ENCODE measurements around the gene UGT2B11. TPM values are rescaled to one million over a fixed set of nuclear protein-coding genes. Genes with fewer than 3 reads are reported as not detected.
"Not testable (repeated sequence)": the region's sequence is repeated elsewhere in the genome, so short reads cannot be mapped to it uniquely, and the experiment has no call there.

UGT2B11 gene
- total RNA-seq = not detected

- Histone ChIP-seq H3K4me3 (no peak within 1 kb of the TSS), H3K36me3 (no peaks in the 10 kb centered on the region), H3K27me3 (no peaks in the 10 kb centered on the region), H3K9me3 (no peaks in the 10 kb centered on the region), H3K27ac (no peak within 1 kb of the TSS), H3K4me1 (no peaks in the 10 kb centered on the region)
- in situ Hi-C loops (cut with MboI; ENCODE audit: low sequenced_read_pairs in 4 of 4) (no loop called here), intact Hi-C loops (cut with DNase I; ENCODE audit: low total_unique reads) (no loop called here)
- no peak for DNase-seq
- no peak for ATAC-seq
- TF ChIP-seq CTCF (IDR thresholded peaks at IDR 0.05 in 4 of 5, conservative IDR thresholded peaks at IDR 0.05 in 1 of 5) (no peak), POLR2A (IDR thresholded peaks at IDR 0.05) (no peak)
Observed at GRCh38 chr4:69214716-69215115, at the start of gene UGT2B11. UGT2B11 (minus strand) TSS chr4:69214748; CDS start chr4:69214722, 26 bp downstream.

- in situ Hi-C loops (cut with MboI; ENCODE audit: low sequenced_read_pairs in 4 of 4); DNase-seq; H3K9me3 ChIP-seq; ATAC-seq; H3K36me3 ChIP-seq; intact Hi-C loops (cut with DNase I; ENCODE audit: low total_unique reads); H3K4me3 ChIP-seq; H3K27me3 ChIP-seq; H3K27ac ChIP-seq; H3K4me1 ChIP-seq: not testable (repeated sequence)
Observed at GRCh38 chr4:69253147-69253772, 38.7 kb upstream of the UGT2B11 start.

GRCh38 chr4:69250884-69251283, 36.3 kb upstream of the UGT2B11 start:
- H3K4me1 ChIP-seq; ATAC-seq; H3K36me3 ChIP-seq; H3K4me3 ChIP-seq; H3K27me3 ChIP-seq; in situ Hi-C loops (cut with MboI; ENCODE audit: low sequenced_read_pairs in 4 of 4); H3K27ac ChIP-seq; DNase-seq; intact Hi-C loops (cut with DNase I; ENCODE audit: low total_unique reads); H3K9me3 ChIP-seq: not testable (repeated sequence)

- intact Hi-C loops (cut with DNase I; ENCODE audit: low total_unique reads); in situ Hi-C loops (cut with MboI; ENCODE audit: low sequenced_read_pairs in 4 of 4); DNase-seq; ATAC-seq; H3K4me1 ChIP-seq; H3K9me3 ChIP-seq; H3K27me3 ChIP-seq; H3K27ac ChIP-seq; H3K36me3 ChIP-seq; H3K4me3 ChIP-seq: not testable (repeated sequence)
Observed at GRCh38 chr4:69242562-69243240, 28.2 kb upstream of the UGT2B11 start.

- intact Hi-C loops (cut with DNase I; ENCODE audit: low total_unique reads); in situ Hi-C loops (cut with MboI; ENCODE audit: low sequenced_read_pairs in 4 of 4): not testable (repeated sequence)
Observed at GRCh38 chr4:69241746-69242145, 27.2 kb upstream of the UGT2B11 start.

GRCh38 chr4:69240787-69241186, 26.2 kb upstream of the UGT2B11 start:
- H3K27me3 ChIP-seq; H3K27ac ChIP-seq; in situ Hi-C loops (cut with MboI; ENCODE audit: low sequenced_read_pairs in 4 of 4); ATAC-seq; H3K9me3 ChIP-seq; H3K4me3 ChIP-seq; intact Hi-C loops (cut with DNase I; ENCODE audit: low total_unique reads); DNase-seq; H3K4me1 ChIP-seq; H3K36me3 ChIP-seq: not testable (repeated sequence)

More at GRCh38 chr4:69241746-69242145, 27.2 kb upstream of the UGT2B11 start:
- not testable (repeated sequence) for H3K4me1 ChIP-seq, H3K36me3 ChIP-seq, ATAC-seq, DNase-seq, H3K4me3 ChIP-seq, H3K27me3 ChIP-seq, H3K9me3 ChIP-seq, H3K27ac ChIP-seq

- H3K27ac ChIP-seq = no peak overlapping the region
- DNase-seq (no peak), ATAC-seq (no peak)
- H3K9me3 ChIP-seq = no peaks in the 10 kb centered on the region
- intact Hi-C loops (cut with DNase I; ENCODE audit: low total_unique reads) (no loop called here), in situ Hi-C loops (cut with MboI; ENCODE audit: low sequenced_read_pairs in 4 of 4) (no loop called here)
- H3K4me1 ChIP-seq = no peaks in the 10 kb centered on the region
- no peak for TF ChIP-seq CTCF (IDR thresholded peaks at IDR 0.05 in 4 of 5, conservative IDR thresholded peaks at IDR 0.05 in 1 of 5)
- TF ChIP-seq POLR2A (IDR thresholded peaks at IDR 0.05) = no peak
- H3K36me3 ChIP-seq = no peaks in the 10 kb centered on the region
- no peak overlapping the region for H3K4me3 ChIP-seq
- no peaks in the 10 kb centered on the region for H3K27me3 ChIP-seq
Observed at GRCh38 chr4:69239557-69240168, 25.1 kb upstream of the UGT2B11 start.
